Measurements from ENCODE around the gene DGKI.

Gene DGKI

DNA sequence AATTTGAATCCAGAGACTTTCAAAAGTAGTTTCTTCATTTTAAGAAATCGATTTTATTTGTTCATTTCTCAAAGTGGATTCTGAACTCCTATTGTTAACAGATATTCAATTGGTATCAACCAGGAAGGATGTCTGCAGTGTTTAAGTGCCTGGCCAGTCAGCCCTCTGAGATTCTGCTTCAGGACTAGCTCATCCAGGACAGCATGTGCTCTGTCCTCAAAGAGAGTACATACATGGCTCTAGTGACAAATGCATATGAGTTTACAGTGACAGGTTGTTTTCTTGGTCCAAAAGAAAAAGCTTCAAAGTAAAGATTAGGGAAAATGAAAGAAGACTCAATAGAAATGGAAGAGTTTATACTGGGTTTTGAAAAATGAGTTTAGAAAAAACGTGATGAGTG is 494.8 kb downstream of the DGKI start:
- DNase-seq (ENCODE audit: low read depth in 3 of 3): no peak

DNA sequence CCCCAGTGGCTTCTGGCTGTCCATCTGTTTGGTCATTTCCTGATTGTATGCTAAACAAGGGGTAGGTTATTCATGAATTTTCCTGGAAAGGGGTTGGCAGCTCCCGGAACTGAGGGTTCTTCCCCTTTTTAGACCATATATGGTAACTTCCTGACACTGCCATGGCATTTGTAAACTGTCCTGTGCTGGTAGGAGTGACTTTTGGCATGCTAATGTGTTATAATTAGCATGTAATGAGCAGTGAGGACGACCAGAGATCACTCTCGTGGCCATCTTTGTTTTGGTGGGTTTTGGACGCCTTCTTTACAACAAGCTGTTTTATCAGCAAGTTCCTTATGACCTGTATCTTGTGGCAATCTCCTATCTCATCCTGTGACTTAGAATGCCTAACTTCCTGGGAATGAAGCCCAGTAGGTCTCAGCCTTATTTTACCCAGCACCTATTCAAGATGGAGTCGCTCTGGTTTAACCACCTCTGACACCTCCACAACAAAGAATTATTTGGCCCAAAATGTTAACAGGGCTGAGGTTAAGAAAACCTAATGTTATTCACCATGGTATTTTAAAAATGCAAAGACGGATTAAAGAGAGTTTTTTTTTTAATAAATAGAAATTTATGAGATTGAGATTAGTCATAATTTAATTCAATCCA is 500.9 kb downstream of the DGKI start:
- DNase-seq (ENCODE audit: low read depth in 3 of 3): no peak

DNA sequence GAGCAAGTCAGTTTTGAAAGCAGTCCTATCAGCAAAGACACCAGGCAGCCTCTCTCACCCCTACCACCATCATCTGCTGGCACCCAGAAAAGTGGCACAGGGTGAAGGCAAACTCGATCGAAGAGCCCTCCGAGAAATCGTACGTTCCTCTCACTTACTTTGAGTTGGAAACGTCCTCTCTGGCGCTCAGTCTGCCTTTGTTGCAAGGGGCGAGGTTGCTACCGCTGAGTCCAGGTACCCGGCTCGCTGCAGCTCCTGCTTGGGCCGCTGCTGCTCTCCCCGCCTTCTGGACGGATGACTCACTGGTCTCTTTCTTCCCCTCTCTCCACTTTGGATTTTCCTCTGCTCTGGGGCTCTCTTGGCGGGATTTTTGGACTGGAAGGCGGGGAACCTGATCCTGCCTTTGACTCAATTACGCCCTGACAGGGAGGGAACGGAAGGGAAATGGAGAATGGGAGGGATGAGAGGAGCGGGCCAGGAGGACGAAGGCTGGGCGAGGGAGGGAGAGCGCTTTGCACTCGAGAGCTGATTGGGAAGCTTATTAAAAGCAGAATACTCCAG is 503.4 kb downstream of the DGKI start, which contains the start of gene PTN:
TSS of gene PTN (minus strand) at position 453 of the 561 bp plus-strand sequence. CDS start 88,760 bp downstream, outside the sequence.
- DNase-seq (ENCODE audit: low read depth in 3 of 3): no peak

DNA sequence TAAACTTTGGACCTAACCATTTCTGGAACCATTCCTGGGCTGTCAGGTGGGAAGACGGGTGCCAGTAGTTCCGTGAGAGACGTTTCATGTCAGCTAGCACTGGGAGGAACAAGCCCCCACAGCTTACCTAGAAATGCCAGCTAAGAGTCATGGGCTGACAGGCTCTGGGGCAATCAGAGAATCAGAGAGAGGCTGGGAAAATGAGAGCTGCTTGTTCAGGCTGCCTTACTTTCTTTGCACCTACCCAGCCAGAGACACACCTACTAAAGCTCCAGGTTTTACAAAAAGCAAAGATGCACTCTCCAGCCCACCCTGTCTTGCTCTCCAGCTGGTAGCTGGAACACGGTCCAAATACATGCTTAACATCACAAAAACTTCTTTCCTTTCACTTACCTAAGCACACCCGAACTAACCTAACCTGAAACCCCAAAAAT is 503.9 kb downstream of the DGKI start:
- DNase-seq (ENCODE audit: low read depth in 3 of 3): no peak

DNA sequence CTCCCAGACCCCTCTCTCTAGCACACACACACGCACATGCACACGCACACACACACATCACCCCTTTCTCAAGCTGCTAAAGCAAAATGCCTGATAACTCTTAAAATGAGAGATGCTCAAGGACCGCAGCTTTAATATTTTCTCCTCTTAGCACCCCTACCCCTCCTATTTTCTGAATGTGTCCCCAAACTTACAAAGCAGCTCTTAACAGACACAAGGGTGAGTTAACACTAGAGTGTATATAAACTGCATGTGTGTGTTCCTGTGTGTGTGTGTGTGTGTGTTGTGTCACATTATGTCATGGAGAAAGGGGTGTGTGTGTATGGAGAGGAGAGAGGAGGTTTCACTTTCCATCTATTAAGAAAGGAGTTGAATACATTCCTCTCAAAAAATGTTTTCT is 504.5 kb downstream of the DGKI start:
- DNase-seq (ENCODE audit: low read depth in 3 of 3): no peak

DNA sequence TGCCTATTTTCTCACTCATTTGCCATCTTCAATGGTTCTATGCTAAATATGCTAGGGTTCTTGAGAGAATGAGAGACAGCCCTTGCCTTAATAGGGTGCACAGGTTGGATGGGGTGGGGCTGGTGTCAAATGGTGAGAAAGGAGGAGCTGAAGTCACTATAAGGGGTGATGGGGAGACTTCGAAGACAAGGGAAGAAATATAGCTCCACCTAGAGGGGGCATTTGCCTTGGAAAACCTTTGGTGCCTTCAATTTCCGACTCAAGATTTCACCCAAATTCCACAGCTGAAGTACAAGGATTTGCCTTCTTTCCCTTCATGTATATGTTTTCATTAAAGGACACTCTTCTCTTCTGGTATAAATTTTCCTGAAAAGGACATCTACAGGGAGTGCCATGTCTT is 508.9 kb downstream of the DGKI start:
- DNase-seq (ENCODE audit: low read depth in 3 of 3): no peak

DNA sequence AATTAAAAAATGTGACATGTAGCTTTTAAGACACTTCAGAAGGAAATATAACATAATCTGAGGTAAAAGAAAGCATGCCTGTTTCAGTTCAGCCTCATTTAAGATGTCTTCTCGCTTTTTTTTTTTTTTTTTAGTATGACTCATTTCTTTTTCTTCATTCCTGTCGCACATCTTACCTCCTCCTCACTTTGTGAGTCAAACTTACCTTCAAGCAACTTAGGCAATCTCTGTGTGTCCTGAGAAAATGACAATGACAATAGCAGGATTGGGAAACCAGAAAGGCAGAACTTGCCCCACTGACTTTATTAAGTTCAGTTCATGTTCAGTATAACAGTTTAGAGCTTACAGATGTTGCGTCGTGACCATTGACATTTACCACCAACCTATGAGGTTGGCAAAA is 511.0 kb downstream of the DGKI start:
- DNase-seq (ENCODE audit: low read depth in 3 of 3): no peak

DNA sequence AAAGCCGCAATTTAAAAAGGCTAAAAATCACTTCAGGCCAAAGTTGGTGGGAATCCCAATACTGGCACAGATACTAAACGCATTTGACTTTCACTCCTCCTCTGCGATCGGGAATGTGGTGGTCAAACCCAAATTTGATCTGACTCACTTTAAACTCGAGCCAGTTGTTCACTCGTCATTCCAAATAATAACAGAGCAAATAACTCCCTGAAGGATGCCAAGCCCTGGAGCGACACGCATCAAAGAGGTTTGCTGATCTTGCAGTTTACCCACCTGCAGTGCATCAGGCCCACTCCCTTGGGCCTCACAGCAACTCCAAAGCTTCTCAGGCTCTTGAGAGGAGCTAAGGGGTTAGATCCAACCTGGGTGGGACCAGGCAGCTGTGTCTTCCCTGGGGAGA is 515.4 kb downstream of the DGKI start:
- no peak for DNase-seq (ENCODE audit: low read depth in 3 of 3)
